Superior temporal gyrus (tissue), 1 donor: ENCODE measurements around the gene ZSWIM6.
"Not testable (repeated sequence)": the region's sequence is repeated elsewhere in the genome, so short reads cannot be mapped to it uniquely, and the experiment has no call there.

ENCODE experiments used
- DNase-seq: peaks from one replicate; pipeline ENCODE4 v3.0.0-alpha.2; 2016; ENCODE audit errors: extremely low spot score

Gene ZSWIM6

DNA sequence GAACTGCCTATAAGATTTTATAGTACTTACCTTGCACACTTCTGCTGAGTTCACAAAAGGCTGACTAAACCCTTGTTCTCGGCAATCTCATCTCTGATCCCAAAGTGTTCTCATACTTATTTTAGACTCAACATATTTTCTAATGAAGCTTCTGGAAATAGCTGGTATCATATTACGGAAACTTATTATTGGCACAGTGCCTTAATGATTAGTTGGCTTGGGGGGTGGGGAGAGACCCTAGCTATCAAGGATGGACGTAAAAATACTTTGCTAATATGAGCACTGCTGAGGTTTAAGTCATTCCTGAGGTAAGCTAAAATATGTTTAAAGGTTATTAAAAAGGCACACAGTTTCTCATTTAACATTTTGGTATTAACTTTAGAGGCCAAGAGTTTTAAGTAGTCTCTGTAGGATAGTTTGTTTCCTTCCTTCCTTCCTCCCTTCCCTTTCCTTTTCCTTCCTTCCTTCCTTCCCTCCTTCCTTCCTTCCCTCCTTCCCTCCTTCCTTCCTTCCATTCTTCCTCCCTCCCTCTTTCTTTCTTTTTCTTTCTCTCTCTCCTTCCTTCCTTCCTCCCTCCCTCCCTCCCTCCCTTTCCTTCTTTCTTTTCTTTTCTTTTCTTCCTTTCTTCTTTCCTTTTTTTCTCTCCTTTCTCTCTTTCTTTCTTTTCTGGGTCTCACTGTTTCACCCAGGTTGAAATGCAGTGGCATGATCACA, 31.5 kb downstream of the ZSWIM6 start:
- no peak for DNase-seq

DNA sequence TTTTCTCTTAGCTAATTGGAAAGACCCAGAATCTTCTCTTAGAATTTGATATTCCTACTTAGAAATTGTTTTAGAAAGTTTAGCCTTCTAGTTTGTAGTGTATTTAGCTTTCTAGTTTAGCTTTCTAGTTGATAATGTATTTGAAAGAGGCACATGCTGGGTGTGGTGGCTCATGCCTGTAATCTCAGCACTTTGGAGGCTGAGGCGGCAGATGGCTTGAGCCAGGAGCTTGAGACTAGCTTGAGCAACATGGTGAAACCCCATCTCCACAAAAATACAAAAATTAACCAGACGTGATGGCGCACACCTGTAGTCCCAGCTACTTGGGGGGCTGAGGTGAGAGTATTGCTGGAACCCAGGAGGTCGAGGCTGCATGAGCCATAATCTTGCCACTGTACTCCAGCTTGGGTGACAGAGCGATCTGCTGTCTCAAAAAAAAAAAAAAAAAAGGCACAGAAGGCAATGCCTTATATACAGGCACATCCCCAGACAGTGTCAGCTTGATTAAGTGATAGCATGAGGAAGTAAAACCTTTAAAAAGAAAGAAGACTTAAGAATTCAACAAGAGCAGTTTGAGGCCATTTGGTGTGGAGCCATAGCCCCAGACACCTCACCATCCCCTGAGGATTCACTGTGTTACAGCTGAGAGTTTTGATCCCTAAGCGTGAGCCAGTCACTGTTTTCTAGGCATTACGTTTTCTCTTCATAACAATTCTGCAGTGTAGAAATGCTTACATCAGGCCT, 34.6 kb downstream of the ZSWIM6 start:
- DNase-seq = no peak

DNA sequence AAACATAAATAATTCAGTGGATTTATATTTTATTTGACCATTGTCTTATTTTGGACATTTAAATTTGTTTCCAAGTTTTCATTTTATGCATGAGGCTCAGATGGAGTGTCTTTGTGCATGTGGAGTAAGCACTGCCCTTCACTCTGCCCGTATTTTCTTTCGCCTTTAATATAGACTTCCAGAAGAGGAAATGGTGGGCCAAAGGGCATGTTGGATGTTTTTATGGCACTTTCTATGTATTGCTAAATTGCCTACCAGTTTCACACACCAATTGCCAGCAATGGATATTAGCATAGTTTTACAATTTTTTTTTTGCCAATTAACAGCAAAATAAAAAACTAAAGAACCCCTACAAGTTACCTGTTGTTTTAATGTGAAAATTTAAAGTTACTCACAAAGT, 38.4 kb downstream of the ZSWIM6 start:
- DNase-seq = no peak

DNA sequence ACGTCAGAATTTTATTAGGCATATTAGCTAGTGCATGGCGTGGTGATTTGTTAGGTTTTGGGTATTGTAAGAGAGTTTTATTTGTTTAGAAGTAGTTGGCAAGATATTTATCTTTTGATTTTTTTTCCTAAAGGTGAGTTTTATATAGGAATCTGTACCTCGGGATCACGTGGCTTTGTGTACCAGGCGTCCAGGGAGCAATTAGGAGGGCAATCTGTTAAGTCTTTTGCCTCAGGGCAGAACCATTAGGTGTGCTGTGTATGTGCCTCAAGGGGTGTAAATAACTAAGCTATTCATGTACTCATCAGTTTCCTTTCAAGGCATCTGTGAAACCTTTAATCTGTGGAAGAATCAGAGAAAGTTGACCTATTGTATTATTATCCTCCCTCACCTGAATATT, 39.4 kb downstream of the ZSWIM6 start:
- DNase-seq = no peak

DNA sequence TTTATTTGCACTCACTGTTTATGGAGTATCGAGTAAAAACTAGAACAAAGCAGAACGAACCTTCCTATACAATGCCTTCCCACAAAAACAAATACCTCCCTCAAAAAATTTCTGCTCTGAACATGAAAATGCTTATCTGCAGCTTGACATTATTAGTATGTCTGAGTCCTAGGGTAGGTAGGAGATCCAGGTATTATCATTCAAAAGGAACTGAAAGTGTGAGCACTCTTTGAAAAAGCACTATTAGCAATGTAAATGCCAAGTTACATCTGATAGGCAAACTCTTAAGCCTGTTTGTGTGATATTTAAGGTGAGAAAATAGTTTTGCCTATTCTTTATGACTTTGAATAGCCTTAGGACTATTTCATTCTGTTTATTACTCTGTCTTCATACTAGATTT, 47.6 kb downstream of the ZSWIM6 start:
- DNase-seq = no peak

DNA sequence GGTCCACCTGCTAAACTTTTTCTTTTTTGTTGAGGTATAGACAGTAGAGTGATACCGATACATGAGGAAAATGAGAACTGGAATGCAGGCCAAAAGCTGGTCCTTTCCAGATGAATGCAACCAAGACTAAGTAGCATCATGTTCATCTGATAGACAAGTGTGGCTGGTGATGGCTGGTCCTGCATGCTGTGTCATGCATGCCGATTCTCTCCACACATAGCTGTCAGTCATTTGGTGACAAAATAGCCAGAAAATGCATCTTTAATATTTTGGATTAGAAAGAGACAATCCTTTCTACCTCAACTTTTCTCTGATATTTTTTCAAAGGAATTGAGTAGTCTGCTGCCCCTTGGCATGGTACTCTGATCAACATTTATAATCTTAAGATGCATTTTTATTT, 49.9 kb downstream of the ZSWIM6 start:
- no peak for DNase-seq

DNA sequence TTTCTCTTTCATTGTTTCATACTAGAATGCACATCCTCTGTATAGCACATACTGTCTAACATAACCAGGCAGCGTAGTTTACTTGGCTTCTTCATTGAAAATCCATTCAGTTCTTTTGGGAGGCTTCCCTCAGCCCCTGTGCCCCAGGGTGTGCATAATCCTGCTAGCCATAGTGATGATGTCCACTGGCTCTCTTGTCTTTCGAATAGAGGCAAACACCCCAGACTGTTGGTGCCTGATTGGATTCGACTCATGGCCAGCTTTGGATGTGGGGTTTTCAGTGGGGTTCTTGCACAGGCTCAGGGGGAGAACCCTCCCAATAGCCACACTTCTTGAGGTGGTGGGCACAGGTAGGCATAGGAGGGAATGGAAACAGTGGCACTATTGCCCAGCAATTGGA, 53.6 kb downstream of the ZSWIM6 start:
- no peak for DNase-seq

DNA sequence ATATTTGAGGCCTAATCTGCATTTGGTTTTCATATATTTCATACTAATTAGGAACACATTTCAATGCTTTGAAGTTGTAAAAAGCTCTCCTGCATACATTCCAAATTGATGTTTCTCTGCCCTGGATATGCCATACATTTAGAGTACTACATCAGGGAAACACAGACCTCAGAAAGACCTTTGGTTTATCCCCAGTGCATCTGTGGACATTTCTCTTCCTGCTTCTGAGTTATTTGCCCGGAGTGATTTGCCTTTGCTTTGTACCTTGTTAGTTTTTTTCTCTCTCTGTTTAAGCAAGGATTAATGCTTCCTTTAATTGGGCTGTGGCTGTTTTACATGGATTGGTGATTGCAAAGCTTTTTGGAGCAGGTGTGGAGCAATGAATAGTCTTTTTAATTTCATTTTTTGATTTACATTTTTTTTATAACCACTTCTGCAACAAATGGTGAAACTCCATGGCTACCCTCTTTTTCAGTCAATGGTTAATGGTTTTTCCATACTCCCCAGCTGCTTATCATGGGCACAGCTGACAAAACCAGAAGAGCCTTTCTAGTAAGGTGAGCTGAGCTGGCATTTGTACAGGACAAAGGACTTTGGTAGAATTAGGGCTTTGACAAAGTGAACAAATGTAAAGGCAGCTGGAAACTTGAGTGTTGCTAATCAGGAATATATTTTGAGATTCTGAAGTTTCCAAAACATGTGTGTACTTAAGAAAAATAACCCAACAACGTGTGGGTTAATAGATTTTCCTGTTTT, 54.2 kb downstream of the ZSWIM6 start:
- no peak for DNase-seq

DNA sequence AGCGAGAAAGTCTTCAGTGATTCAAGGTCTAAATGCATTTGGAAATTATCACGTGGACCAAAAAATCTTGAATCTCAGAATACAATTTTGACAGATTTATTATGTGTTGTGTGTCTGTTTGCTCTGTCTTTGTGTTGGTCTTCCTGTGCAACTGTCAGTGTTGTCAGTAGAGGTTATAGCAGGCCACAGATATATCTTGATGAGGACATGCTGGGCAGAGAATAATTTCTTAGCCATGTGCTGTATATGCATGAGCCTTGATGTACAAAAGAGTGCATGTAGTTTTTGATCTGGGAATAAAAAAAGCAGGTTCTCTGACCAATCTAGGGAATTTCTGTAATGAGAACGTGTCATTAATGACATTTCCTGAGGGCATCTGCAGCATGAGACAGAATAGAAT, 57.6 kb downstream of the ZSWIM6 start:
- no peak for DNase-seq

DNA sequence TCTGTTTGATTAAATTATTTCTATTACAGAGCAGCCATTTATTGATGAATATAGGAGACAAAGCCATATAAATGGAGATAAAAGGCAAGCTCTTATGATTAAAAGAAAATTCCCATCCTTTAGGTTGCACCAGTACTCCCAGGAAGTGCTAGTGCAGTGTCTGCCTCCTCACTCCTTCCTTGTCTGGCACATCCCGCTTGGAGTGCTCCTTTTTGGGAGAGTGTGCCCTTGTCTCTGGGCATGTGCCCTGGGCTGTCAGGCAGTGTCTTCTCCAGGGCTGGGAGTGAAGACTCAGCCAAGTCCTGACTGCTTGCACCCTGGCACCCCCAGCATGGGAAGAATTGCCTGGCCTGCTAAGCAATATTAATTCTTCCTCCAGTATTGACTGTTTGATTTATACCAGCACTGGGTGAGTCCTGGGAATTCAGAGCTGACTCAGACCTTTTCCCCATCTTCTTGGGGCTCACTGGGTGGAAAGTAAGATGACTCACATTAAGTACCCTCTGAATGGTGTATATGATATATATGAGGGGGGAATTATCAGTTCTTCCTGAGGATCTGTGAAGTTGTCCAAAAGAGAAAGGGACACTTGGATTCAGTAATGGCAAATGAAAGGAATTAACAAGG, 62.1 kb downstream of the ZSWIM6 start:
- no peak for DNase-seq

DNA sequence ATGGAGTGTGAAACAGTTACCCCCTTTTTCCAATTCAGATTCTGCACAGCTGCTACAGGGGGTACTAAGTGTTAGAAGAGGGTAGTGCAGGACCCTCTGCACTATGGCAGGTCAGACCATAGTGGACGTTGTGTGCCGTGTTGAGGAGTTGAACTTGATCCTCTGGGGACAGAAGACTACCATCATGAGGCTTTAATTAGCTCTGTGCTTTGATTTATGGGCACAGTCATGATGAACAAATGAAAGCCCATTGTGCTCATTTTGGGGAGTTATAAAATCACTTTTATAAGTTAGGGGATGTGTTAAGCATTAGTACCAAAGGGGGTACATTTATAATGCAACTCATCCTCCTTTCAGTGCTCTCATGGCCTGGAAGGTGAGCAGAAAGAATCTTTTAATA, 62.7 kb downstream of the ZSWIM6 start:
- no peak for DNase-seq

DNA sequence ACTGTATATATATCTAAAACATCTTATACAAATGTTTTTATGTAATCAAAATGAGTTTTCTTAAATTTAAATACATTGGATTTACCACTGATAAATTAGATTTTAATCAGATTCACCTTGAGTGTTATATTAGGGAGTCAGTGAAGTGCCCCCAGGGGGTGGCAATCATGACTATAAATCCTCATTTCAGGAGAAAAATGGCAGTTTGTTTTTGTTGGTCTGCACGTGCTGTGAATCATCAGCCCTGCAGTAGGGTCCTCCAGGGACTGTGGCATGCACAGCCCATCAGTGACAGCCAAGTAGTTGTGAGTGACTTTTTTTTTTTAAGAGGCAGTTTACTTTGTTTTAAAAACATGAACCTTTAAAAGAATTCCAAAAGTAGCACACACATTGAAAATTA, 65.2 kb downstream of the ZSWIM6 start:
- DNase-seq = no peak

DNA sequence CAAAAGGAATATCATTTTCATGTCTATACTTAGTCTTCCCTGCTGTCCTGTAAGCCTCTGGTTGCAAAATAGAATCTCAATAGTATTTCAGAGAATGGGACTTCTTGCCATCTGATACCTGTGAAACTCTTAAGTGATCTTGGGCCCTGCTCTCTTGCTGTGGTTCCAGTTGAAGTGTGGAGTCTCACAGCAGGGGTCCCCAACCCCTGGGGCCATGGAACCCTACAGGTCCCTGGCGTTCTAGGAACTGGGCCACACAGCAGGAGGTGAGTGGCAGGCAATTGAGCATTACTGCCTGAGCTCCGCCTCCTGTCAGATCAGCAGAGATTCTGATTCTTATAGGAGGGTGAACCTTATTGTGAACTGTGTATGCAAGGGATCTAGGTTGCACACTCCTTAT, 65.9 kb downstream of the ZSWIM6 start:
- DNase-seq = no peak

DNA sequence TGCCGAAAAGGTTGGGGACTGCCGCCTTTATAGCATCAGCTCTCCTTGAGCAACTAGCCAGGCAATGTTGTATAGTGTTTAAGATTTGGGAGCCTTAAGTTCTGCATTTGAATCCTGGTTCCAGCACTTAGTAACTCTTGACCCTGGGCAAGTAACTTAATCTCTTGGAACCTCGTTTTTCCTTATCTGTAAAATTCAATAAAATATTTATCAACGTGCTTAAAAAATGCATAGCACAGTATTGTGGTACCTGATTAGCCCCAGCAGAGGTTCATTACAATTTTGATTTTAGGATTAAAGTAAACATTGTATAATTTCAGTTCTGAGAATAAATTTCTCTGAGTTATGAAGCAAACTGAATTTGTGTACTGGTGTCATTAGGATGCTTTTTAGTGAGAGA, 66.4 kb downstream of the ZSWIM6 start:
- DNase-seq = no peak

DNA sequence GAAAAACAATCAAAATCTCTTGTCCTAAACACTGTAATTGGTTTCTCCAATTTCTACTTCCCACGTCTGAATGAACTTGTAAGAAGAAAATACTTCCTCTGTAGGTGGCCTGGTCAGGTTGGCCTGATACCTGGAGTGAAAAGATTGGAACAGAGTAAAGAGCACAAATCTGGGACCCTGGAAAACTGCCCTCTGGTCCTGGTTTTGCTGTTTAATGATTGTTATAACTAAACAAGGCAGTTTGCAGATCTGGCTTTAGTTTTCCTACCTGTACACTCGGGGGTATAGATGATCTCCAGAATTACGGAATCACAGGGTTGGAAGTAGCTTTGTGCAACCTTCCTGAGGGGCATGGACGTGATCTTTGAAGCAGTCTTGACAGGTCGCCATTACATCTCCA, 67.6 kb downstream of the ZSWIM6 start:
- DNase-seq = no peak

DNA sequence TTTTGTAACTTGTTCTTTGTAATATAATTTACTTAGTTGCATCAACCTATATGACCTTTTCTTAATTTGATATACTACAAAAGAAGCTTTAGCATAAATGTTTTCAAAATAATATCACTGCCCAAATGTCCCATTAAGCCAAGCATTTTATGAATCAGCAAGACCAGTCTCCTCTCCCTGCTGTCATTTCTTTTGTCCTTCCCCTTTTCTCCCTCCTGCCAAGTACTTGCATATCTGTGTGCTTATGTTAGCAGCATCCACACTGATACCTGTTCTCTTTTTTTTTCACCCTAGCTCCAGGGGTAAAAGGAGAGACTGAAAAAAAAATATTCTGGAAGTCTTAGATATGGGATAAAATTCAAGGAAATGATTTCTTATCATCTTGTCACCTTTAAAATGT, 69.7 kb downstream of the ZSWIM6 start:
- DNase-seq = no peak

DNA sequence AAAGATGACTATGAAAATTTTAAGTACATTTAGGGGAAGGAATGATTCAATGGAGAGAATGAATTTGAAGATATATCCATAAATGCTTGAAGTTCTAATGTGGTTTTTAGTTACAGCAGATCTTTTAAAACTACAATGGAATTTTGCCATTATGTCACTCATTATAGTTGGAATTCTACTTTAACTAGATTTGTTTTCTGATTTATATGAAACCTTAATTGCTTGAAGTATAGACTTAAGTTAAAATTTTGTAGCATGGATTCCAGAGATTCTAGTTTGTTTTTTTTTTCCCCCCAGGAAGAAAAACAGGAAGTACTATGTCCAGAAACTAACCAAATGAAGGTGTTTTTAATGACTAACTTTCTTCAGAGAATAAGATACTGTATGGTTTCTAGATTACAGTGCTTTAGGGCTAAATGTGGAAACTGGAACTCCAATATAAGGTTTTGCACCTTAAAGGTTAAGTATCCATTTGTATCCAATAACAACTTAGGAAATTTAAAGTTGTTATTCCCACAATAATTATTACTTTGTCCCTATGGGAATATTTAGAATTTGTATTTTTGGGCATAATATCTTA, 70.3 kb downstream of the ZSWIM6 start:
- DNase-seq = no peak

DNA sequence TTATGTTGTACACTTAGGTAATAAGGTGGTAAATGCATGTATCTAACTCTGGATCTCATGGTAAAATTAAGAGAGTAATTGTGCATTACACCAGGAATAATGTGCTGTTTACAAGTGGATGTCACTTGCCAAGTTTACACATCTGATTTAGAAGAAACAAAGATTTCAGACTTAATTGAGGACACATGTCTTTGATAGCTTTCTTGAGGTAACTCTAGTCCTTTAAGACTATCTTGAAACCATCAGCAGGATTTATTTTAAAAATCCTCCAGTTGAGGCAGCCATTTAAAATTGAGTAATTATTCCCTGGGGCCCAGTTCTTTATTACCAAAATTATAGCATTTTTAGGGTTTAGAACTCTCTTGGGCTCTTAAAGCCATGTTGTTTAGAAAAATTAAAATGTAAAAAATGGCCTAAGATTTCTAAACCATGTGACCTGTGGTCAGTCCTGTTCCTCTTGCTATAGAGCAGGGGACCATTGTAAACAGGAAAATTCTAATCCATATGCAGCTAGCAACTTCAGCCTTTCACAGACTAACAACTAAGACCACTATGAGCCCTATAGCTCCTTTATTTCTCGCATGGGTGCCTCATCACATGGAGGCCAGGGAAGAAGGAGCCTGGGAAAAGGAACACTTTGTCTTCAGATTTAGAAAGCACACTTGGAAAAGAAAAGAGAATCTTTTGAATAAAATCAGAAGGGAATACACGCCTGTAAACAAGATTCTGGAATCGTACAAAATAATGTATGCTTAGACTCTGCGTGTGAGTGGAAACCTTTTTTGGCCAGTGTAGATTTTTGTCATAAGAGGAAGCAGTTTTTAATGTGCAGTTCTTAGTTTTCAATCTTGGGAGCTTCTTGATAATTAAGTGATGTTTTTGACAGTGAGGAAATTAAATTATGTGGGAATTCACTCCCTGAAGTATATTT, 71.2 kb downstream of the ZSWIM6 start:
- DNase-seq = no peak

DNA sequence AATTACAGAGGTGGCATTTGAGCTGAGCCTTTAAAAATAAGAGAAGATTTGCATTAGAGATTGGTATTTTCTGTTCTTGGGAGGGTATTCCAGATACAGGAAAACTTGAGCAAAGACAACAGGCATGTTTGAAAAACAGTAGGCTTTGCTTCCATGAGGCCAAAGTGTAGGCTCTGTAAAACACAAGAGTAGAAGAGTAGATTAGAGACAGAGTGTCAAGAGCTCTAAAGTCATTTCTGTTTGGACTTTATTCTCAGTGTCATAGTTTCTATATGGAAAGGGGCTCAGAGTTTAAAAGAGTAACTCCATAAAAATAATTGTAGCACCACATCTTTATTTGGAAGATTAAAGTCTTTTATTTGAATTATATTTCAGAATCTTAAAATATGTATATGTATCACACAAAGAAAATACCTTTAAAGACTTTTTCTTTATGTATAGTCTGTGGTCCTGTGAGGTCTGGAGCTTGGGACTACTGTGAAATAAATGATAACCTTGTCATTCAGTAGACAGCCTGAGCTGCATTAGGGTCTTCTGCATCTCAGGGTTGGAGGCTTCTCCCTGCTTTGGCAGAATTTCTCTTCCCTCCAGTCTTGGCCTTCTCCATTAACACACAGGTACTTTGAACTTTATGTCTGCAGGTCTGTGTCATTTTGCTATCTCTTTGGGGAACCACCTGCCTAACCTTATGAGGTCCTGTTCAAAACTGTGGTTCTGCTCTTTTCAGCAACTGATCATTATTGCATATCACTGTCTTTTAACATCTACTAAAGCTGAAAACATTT, 73.6 kb downstream of the ZSWIM6 start:
- DNase-seq = no peak

DNA sequence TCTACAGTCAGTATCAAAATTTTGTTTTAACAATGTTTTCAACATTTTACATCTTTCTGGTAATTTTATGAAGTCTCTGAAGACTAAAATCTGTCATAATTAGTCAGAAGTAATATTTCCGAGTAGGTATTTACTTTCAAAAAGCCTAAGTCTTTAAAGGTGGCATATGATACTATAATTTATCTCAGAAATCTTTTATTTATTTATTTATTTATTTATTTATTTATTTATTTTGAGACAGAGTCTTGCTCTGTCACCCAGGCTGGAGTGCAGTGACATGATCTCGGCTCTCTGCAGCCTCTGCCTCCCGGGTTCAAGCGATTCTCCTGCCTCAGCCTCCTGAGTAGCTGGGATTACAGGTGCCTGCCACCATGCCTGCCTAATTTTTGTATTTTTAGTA, 74.4 kb downstream of the ZSWIM6 start:
- DNase-seq = not testable (repeated sequence)
